Memory B cell (primary cell): Measurements from ENCODE around the gene DHDDS.
"Not testable (repeated sequence)": the region's sequence is repeated elsewhere in the genome, so short reads cannot be mapped to it uniquely, and the experiment has no call there.

Experiments used
- ATAC-seq: fragments of 150-1000 bp; cut with Tn5 transposase; 2 replicates; pipeline ENCODE4 v1.10.0; 2021; ENCODE audit warnings: low read depth, mild to moderate bottlenecking, moderate library complexity
- DNase-seq, 2 donors: peaks; one replicate each; pipeline ENCODE4 v3.0.0; 2022; ENCODE audit warnings: low spot score in 2 of 2
- H3K27ac Mint-ChIP-seq: one replicate; pipeline ENCODE4 v1.8.0; 2022; ENCODE audit warnings: mild to moderate bottlenecking, moderate library complexity, mixed read lengths
- H3K27me3 Mint-ChIP-seq: one replicate; pipeline ENCODE4 v1.8.0; 2022; ENCODE audit warnings: mixed read lengths
- H3K36me3 Mint-ChIP-seq: one replicate; pipeline ENCODE4 v1.8.0; 2022; ENCODE audit warnings: mild to moderate bottlenecking, mixed read lengths
- H3K4me1 Mint-ChIP-seq: one replicate; pipeline ENCODE4 v1.8.0; 2022; ENCODE audit warnings: mixed read lengths
- H3K4me3 Mint-ChIP-seq: one replicate; pipeline ENCODE4 v1.8.0; 2022; ENCODE audit warnings: mild to moderate bottlenecking, moderate library complexity, mixed read lengths
- H3K9me3 Mint-ChIP-seq: one replicate; pipeline ENCODE4 v1.8.0; 2022; ENCODE audit warnings: mixed read lengths

The DHDDS gene

GRCh38 chr1:26431979-26432695 lies at the start of gene DHDDS:
Gene DHDDS (plus strand): TSS chr1:26432321. CDS start chr1:26432946, 625 bp downstream.
- H3K4me3 Mint-ChIP-seq, result peak within 1 kb of the TSS; percentile 92
- DNase-seq (peak; percentile 93 to 97), ATAC-seq (peak; percentile 93)
- peak within 1 kb of the TSS; percentile 94 for H3K27ac Mint-ChIP-seq
- H3K36me3 Mint-ChIP-seq, result peaks cover 6% of the 10 kb centered on the region
- no peaks in the 10 kb centered on the region for H3K27me3 Mint-ChIP-seq
- no peaks in the 10 kb centered on the region for H3K9me3 Mint-ChIP-seq
- H3K4me1 Mint-ChIP-seq, result peaks cover 12% of the 10 kb centered on the region

GRCh38 chr1:26384076-26384475 lies 48.0 kb upstream of the DHDDS start:
- no peaks in the 10 kb centered on the region for H3K4me1 Mint-ChIP-seq
- no peak for ATAC-seq

DNA sequence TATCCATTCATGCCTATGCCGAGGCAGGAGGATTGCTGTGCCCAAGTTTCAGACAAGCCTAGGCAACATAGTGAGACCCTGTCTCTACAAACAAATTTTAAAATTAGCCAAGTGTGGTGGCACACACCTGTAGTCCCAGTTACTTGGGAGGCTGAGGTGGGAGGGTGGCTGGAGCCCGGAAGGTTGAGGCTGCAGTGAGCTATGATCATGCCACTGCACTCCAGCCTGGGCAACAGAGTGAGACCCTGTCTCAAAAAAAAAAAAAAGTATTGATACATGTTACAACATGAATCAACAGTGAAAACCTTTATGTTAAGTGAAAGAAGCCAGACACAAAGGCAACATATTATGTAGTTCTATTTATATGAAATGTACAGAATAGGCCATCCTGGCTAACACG lies 47.1 kb upstream of the DHDDS start:
- not testable (repeated sequence) for DNase-seq, H3K4me1 Mint-ChIP-seq, H3K9me3 Mint-ChIP-seq, H3K27ac Mint-ChIP-seq, H3K36me3 Mint-ChIP-seq, H3K27me3 Mint-ChIP-seq, H3K4me3 Mint-ChIP-seq, ATAC-seq

More at GRCh38 chr1:26384076-26384475, 48.0 kb upstream of the DHDDS start:
- Mint-ChIP-seq H3K9me3 (no peaks in the 10 kb centered on the region), H3K27me3 (peaks cover 4% of the 10 kb centered on the region), H3K36me3 (no peaks in the 10 kb centered on the region), H3K27ac (no peak overlapping the region), H3K4me3 (no peak overlapping the region)
- DNase-seq, result no peak

DNA sequence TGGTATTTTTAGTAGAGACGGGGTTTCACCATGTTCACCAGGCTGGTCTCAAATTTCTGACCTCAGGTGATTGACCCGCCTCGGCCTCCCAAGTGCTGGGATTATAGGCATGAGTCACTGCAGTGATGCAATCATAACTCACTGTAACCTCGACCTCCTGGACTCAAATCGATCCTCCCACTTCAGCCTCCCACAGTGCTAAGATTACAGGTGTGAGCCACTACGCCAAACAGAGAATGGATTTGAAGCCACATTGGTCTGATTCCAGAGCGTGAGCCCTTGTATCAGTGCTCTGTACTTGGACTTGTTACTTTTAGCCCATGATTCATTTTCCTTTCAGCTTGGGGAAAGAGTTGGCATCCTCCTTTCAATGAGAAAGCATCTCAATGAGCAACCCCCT lies 44.7 kb upstream of the DHDDS start:
- Mint-ChIP-seq H3K4me1 (peaks cover 4% of the 10 kb centered on the region), H3K36me3 (no peaks in the 10 kb centered on the region), H3K27me3 (peaks cover 7% of the 10 kb centered on the region), H3K4me3 (no peak overlapping the region), H3K9me3 (no peaks in the 10 kb centered on the region), H3K27ac (no peak overlapping the region)
- ATAC-seq (no peak), DNase-seq (no peak)

GRCh38 chr1:26388791-26389445 lies 43.2 kb upstream of the DHDDS start:
- H3K4me1 Mint-ChIP-seq, result peaks cover 4% of the 10 kb centered on the region
- H3K27me3 Mint-ChIP-seq, result peaks cover 8% of the 10 kb centered on the region
- ATAC-seq, result no peak
- H3K36me3 Mint-ChIP-seq, result no peaks in the 10 kb centered on the region
- H3K27ac Mint-ChIP-seq, result no peak overlapping the region
- no peaks in the 10 kb centered on the region for H3K9me3 Mint-ChIP-seq
- DNase-seq, result no peak
- H3K4me3 Mint-ChIP-seq, result no peak overlapping the region

GRCh38 chr1:26389604-26390247 lies 42.4 kb upstream of the DHDDS start:
- H3K27me3 Mint-ChIP-seq, result peaks cover 8% of the 10 kb centered on the region
- H3K4me1 Mint-ChIP-seq, result peaks cover 4% of the 10 kb centered on the region
- no peak overlapping the region for H3K27ac Mint-ChIP-seq

DNA sequence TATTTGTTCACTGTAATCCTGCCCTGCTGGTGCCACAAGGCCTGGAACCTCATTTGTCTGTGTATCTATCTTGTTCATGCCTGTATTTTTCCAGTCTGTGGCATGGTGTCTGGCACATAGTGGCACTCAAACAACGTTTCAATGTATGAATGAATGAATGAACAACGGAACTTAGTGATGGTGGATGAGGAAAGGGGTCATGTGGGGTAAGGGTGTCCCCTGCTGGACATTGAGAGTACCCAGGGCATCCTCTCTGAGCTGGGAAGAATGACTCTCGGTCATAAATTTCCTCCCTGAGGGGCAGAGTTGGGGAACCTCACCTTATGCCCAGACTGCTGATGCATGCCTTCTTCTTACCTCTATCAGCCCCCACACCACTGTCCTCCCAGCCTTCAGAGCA lies 40.7 kb upstream of the DHDDS start:
- Mint-ChIP-seq H3K9me3 (no peaks in the 10 kb centered on the region), H3K36me3 (no peaks in the 10 kb centered on the region), H3K27ac (no peak overlapping the region), H3K27me3 (peaks cover 6% of the 10 kb centered on the region), H3K4me1 (peaks cover 4% of the 10 kb centered on the region), H3K4me3 (no peak overlapping the region)
- DNase-seq (no peak), ATAC-seq (peak; percentile 80)

More at GRCh38 chr1:26389604-26390247, 42.4 kb upstream of the DHDDS start:
- H3K9me3 Mint-ChIP-seq, result no peaks in the 10 kb centered on the region
- H3K36me3 Mint-ChIP-seq, result no peaks in the 10 kb centered on the region
- no peak overlapping the region for H3K4me3 Mint-ChIP-seq
- no peak for DNase-seq
- ATAC-seq, result no peak

DNA sequence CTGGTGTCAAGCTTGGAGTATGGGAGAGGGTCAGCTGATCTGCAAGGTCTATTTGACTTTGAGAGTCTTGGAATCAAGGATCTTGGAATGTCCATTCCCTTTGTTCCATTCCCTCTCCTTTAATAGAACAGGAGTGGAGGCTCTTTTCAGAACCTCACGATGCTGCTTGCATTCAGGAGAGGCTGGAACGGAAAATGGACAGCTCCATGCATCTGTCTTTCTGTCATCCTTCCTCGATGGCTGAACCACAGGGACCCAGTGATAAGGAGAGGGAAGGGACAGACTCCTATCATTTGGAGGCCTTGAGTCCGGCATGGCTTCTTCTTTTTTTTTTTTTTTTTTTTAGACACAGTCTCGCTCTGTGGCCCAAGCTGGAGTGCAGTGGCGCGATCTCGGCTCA lies 36.4 kb upstream of the DHDDS start:
- Mint-ChIP-seq H3K27ac (no peak overlapping the region), H3K4me1 (peaks cover 4% of the 10 kb centered on the region)
- DNase-seq, result no peak

GRCh38 chr1:26399034-26399433 lies 33.1 kb upstream of the DHDDS start:
- no peak overlapping the region for H3K27ac Mint-ChIP-seq
- ATAC-seq, result no peak
- DNase-seq, result no peak
- H3K36me3 Mint-ChIP-seq, result no peaks in the 10 kb centered on the region
- no peak overlapping the region for H3K4me3 Mint-ChIP-seq
- no peaks in the 10 kb centered on the region for H3K9me3 Mint-ChIP-seq
- H3K4me1 Mint-ChIP-seq, result no peaks in the 10 kb centered on the region
- H3K27me3 Mint-ChIP-seq, result peaks cover 15% of the 10 kb centered on the region

More for the DNA sequence above, 36.4 kb upstream of the DHDDS start:
- Mint-ChIP-seq H3K36me3 (no peaks in the 10 kb centered on the region), H3K27me3 (peaks cover 6% of the 10 kb centered on the region), H3K4me3 (no peak overlapping the region), H3K9me3 (no peaks in the 10 kb centered on the region)
- no peak for ATAC-seq

- no peak for ATAC-seq
- Mint-ChIP-seq H3K4me1 (no peaks in the 10 kb centered on the region), H3K27ac (no peak overlapping the region), H3K36me3 (no peaks in the 10 kb centered on the region), H3K4me3 (no peak overlapping the region), H3K27me3 (peaks cover 18% of the 10 kb centered on the region), H3K9me3 (no peaks in the 10 kb centered on the region)
- DNase-seq, result no peak
These were observed 30.2 kb upstream of the DHDDS start for GRCh38 chr1:26401891-26402290.

GRCh38 chr1:26403656-26404055 lies 28.5 kb upstream of the DHDDS start:
- Mint-ChIP-seq H3K27ac (no peak overlapping the region), H3K36me3 (no peaks in the 10 kb centered on the region), H3K9me3 (no peaks in the 10 kb centered on the region), H3K4me1 (peaks cover 2% of the 10 kb centered on the region), H3K4me3 (no peak overlapping the region), H3K27me3 (peaks cover 23% of the 10 kb centered on the region)
- no peak for ATAC-seq
- no peak for DNase-seq

DNA sequence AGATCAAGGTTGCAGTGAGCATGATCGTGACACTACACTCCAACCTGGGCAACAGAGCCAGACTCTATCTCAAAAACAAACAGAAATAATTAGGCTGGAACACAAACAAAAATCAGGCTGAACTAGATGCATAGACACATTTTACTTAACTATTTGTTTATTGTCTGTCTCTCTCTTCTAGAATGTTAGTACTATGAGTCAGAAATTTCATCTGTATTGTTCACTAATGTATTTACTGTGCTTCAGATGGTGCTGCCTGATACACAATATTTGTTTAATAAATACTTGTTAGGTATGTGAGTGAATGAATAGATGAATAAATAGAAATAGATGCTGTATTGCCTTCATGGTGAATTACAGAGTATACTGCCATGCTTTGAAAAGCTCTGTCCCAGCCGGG lies 27.5 kb upstream of the DHDDS start:
- Mint-ChIP-seq H3K27me3 (peaks cover 28% of the 10 kb centered on the region), H3K4me3 (no peak overlapping the region), H3K36me3 (no peaks in the 10 kb centered on the region)

GRCh38 chr1:26405281-26405915 lies 26.7 kb upstream of the DHDDS start:
- Mint-ChIP-seq H3K27me3 (peaks cover 29% of the 10 kb centered on the region), H3K36me3 (no peaks in the 10 kb centered on the region), H3K9me3 (no peaks in the 10 kb centered on the region), H3K27ac (no peak overlapping the region), H3K4me3 (no peak overlapping the region), H3K4me1 (peaks cover 7% of the 10 kb centered on the region)
- no peak for ATAC-seq
- DNase-seq, result no peak

More for the DNA sequence above, 27.5 kb upstream of the DHDDS start:
- Mint-ChIP-seq H3K27ac (no peak overlapping the region), H3K9me3 (no peaks in the 10 kb centered on the region), H3K4me1 (peaks cover 7% of the 10 kb centered on the region)
- DNase-seq (no peak), ATAC-seq (no peak)

DNA sequence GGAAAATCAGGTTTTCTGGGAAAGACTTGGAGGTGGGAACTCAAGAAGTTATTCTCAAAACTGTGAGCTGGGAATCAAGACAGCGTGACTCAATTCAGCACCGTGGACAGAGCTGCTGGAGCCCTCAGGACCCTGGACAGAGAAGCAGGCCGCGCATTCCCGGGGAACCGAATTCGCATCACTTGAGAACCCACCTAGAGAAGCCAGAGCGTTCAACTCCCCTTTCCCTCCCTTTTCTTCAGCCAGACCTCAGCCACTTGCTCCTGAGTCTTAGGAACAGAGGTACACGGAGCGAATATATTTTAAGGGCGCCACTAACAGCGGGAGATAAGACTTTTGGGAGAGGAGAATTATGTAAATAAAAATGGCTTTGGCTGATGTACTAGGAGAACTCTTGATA lies 23.5 kb upstream of the DHDDS start:
- Mint-ChIP-seq H3K4me3 (no peak overlapping the region), H3K27me3 (peaks cover 37% of the 10 kb centered on the region), H3K36me3 (no peaks in the 10 kb centered on the region), H3K27ac (no peak overlapping the region), H3K9me3 (no peaks in the 10 kb centered on the region), H3K4me1 (peaks cover 10% of the 10 kb centered on the region)
- DNase-seq (peak; percentile 73 to 85), ATAC-seq (peak; percentile 80)
